ENCODE measurements around the gene NR1H2.
A peak's percentile ranks its signal among the peaks of the same experiment; 100 is the strongest.
"Not testable (repeated sequence)": the region's sequence is repeated elsewhere in the genome, so short reads cannot be mapped to it uniquely, and the experiment has no call there.

Gene NR1H2

DNA sequence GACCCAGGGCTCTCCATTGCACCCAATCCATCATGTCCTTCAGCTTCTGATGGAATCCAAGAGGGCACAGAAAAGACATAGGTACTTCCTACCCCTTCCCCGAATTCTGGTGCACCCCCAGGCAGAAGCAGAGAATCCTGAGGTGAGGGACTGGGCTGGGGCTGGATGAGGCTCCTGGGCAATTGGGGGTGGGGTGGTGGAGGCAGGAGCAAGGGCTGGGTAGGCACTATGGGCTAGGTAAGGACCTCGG is 44.3 kb upstream of the NR1H2 start:
- no peaks in the 10 kb centered on the region for H3K4me1 ChIP-seq (ENCODE audit: control insufficient read depth, insufficient read depth, low read length, poor library complexity, severe bottlenecking)
- peak overlapping the region; percentile 96 for H3K27ac ChIP-seq (ENCODE audit: low read depth, low read length, severe bottlenecking)
- H3K36me3 ChIP-seq (ENCODE audit: control insufficient read depth, insufficient read depth, low read length): no peaks in the 10 kb centered on the region
- WGBS, 2 experiments (ENCODE audit: insufficient coverage in 2 of 2): no CpG with 5 or more reads among the region's 2 CpGs
- peak overlapping the region; percentile 47 for H3K4me3 ChIP-seq (ENCODE audit: extremely low read depth, insufficient read depth, low read length, poor library complexity, severe bottlenecking)
- H3K9me3 ChIP-seq (ENCODE audit: control insufficient read depth, low read length): peaks cover 12% of the 10 kb centered on the region

DNA sequence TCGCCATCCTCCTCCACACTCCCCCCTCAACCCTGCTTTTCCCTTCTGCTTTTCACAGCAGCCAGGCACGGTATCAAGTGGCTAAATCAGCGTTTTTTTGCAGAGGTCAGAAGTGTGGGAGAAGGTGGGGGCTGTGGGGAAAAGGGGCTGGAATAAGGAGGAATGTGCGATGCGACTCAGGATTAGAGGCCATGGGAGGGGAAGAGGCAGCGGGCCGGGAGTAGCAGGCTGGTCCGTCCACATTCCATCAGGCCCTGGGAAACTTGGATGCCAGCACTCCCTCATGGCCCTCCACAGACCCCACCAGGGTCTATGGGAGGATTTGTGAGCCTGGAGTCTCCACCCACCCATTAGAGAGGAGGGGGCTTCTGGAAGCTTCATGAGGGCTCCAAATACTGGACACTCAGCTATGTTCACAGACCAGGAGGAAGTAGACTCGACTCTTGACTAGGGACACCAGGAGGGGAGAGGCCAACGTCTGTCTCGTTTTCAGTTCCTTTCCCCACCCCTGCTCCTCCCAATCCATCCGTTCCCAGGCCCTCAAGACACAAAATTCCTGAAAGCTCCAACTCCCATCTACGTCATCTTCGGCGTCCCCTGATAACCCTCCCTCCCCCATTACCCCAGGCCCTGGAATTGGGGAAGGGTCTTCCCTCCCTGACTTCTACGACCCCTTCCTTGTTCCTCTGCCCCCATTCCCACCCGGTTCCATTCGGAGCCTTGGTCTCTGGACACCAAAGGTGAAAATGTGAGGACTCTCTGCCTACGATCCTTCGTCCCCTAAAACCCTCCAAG is 43.8 kb upstream of the NR1H2 start:
- Histone ChIP-seq H3K4me1 (ENCODE audit: control insufficient read depth, insufficient read depth, low read length, poor library complexity, severe bottlenecking) (no peaks in the 10 kb centered on the region), H3K4me3 (ENCODE audit: extremely low read depth, insufficient read depth, low read length, poor library complexity, severe bottlenecking) (peak overlapping the region; percentile 47), H3K36me3 (ENCODE audit: control insufficient read depth, insufficient read depth, low read length) (no peaks in the 10 kb centered on the region), H3K27ac (ENCODE audit: low read depth, low read length, severe bottlenecking) (peak overlapping the region; percentile 96), H3K9me3 (ENCODE audit: control insufficient read depth, low read length) (peaks cover 12% of the 10 kb centered on the region)
- WGBS, 2 experiments (ENCODE audit: insufficient coverage in 2 of 2): 33 to 41% methylated on average over 10 to 14 of the region's 20 CpGs

DNA sequence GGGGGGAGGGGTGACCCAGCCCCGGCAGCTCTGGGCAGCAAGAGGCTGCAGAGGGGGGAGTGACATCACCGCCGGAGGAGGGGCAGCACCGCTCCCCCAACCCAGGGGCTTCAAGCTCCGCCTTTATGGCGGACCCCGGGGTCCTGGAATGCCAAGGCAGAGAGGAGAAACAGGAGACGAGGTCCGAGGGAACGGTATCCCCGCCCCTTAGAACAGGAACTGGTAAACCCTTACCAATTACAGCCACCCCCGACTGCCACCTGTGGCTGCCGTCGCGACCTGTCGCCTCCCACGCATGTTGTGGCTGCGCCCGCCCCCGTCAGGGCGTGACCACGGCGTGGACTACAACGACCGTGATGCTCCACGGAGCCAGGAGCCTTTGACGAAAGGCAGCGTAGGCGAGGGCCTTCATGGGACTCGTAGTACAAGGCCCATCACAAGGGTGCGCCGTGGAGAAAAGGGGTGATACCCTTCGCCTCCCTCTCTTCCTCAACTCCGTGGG is 43.0 kb upstream of the NR1H2 start:
- Histone ChIP-seq H3K27ac (ENCODE audit: low read depth, low read length, severe bottlenecking) (peak overlapping the region; percentile 96), H3K4me3 (ENCODE audit: extremely low read depth, insufficient read depth, low read length, poor library complexity, severe bottlenecking) (peak overlapping the region; percentile 47), H3K36me3 (ENCODE audit: control insufficient read depth, insufficient read depth, low read length) (no peaks in the 10 kb centered on the region), H3K4me1 (ENCODE audit: control insufficient read depth, insufficient read depth, low read length, poor library complexity, severe bottlenecking) (no peaks in the 10 kb centered on the region), H3K9me3 (ENCODE audit: control insufficient read depth, low read length) (peaks cover 12% of the 10 kb centered on the region)
- 20 to 32% methylated on average over 24 to 28 of the region's 34 CpGs for WGBS, 2 experiments (ENCODE audit: insufficient coverage in 2 of 2)

DNA sequence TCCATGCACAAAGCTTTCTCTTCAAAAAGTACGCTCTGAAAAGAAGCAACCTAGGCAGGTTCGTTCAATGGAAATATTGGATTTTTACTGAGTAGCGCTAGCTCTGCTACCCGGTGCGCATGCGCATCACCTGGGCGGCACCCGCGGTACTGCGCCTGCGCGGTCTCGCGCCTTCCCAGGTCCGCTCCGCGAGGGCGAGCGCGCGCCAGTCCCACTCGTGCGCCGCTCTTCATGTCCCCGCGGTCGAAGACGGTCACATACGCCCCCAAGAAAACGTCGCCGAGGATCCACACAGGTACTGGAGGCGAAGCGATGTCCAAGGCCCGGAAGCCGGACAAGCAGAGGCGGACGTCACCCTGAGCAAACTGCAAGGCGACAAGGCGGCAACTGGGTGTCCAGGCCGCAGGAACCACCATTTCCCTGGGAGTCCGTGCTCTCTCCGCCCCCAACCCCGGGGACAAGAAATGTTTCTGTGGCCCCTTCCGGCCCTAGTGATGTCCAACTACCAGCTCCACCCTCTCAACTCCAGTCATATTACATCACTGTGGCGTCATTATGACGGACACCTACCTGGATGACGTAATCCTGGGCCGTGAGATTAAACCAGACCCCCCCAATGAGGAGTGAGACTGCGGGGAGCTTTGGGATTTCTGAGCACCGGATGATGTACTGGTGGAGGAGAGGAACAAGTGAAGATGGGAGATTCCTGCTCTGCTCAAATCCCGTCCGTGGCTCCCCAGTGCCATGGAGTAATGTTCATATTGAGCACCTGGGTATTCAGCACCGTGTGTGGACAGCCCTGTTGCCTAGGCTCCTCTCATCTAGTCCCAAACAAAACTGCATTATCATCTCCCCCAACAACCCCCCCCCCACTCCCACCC is 42.3 kb upstream of the NR1H2 start:
- WGBS, 2 experiments (ENCODE audit: insufficient coverage in 2 of 2): 33 to 45% methylated on average over 37 to 51 of the region's 54 CpGs

DNA sequence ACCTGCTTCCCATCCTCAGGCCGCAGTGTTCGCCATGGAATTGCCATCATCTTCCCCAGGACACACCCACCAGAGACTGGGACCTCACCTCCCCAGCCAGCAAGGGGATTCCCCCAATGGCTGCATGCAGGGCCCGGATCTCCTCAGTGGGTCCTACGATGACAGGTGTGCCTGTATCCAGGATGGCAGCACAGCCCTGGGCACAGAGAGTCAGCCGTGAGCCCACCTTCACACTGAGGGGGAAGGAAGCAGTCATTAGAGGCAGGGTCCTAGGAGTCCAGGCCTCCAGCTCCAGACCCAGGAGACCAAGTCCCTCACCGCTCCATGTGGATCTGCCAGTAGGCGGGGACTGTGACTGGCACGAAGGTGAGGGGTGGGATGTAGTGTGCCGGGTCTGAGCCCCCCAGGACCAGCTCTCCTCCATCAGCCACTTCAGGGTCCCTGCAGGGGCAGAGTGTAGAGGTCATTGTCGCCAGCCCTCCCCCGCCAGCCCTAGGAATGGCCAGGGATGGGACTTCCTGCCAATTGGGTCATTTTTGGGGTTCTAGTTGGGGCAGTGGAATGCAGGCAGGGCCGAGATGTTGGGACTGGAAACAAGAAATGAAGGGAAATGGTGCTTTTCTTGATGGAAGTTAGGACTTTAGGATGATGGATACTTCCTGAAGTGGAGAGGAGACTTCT is 41.4 kb upstream of the NR1H2 start:
- Histone ChIP-seq H3K4me1 (ENCODE audit: control insufficient read depth, insufficient read depth, low read length, poor library complexity, severe bottlenecking) (no peaks in the 10 kb centered on the region), H3K9me3 (ENCODE audit: control insufficient read depth, low read length) (peaks cover 9% of the 10 kb centered on the region), H3K4me3 (ENCODE audit: extremely low read depth, insufficient read depth, low read length, poor library complexity, severe bottlenecking) (no peak overlapping the region), H3K36me3 (ENCODE audit: control insufficient read depth, insufficient read depth, low read length) (no peaks in the 10 kb centered on the region), H3K27ac (ENCODE audit: low read depth, low read length, severe bottlenecking) (no peak overlapping the region)
- WGBS, 2 experiments (ENCODE audit: insufficient coverage in 2 of 2): 87 to 88% methylated on average over 6 to 8 of the region's 12 CpGs

More for the DNA sequence above, 42.3 kb upstream of the NR1H2 start:
- no peaks in the 10 kb centered on the region for H3K36me3 ChIP-seq (ENCODE audit: control insufficient read depth, insufficient read depth, low read length)
- no peaks in the 10 kb centered on the region for H3K4me1 ChIP-seq (ENCODE audit: control insufficient read depth, insufficient read depth, low read length, poor library complexity, severe bottlenecking)
- H3K4me3 ChIP-seq (ENCODE audit: extremely low read depth, insufficient read depth, low read length, poor library complexity, severe bottlenecking): peak overlapping the region; percentile 47
- H3K9me3 ChIP-seq (ENCODE audit: control insufficient read depth, low read length): peaks cover 12% of the 10 kb centered on the region
- H3K27ac ChIP-seq (ENCODE audit: low read depth, low read length, severe bottlenecking): peak overlapping the region; percentile 96

DNA sequence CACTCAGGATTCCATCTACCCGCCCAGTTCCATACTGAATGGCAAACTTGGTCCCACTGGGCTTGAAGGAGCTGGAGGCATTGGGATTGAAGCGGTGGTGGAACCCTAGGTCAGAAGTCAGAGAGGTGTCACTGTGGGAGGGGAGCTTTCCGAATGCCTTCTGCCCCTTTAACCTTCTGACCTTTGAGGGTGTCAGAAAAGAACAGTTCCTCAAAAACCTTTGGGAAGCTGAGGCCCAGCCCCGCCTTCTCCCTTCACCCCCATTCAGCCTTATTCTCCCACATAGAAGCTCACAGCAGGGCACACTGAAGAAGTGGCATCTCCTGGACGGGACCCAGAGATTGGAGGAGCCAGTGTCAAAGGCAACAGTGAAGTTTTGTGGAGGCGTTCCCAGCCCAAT is 39.2 kb upstream of the NR1H2 start:
- not testable (repeated sequence) for H3K9me3 ChIP-seq (ENCODE audit: control insufficient read depth, low read length); H3K36me3 ChIP-seq (ENCODE audit: control insufficient read depth, insufficient read depth, low read length); H3K4me1 ChIP-seq (ENCODE audit: control insufficient read depth, insufficient read depth, low read length, poor library complexity, severe bottlenecking); H3K27ac ChIP-seq (ENCODE audit: low read depth, low read length, severe bottlenecking); H3K4me3 ChIP-seq (ENCODE audit: extremely low read depth, insufficient read depth, low read length, poor library complexity, severe bottlenecking)
- WGBS, 2 experiments (ENCODE audit: insufficient coverage in 2 of 2): 82 to 90% methylated on average over 3 of the region's 6 CpGs

DNA sequence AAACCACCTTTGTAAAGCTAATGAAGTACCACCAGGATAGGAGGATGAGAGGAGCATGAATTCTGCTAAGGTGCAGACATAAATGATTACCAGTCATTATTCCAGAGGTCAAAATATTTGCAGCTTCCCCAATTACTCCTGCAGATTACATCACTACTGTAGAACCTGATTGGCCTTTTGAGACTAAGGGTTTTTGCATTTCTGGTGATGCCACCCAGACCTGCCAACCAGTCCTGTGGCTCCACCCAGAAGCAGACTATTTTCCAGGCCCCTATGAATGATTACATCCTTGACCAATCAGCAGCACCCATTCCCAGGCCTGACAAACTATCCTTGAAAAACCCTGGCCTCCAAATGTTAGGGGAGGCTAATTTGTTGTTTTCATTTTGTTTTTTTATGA is 35.9 kb upstream of the NR1H2 start:
- Histone ChIP-seq H3K9me3 (ENCODE audit: control insufficient read depth, low read length) (peaks cover 1% of the 10 kb centered on the region), H3K36me3 (ENCODE audit: control insufficient read depth, insufficient read depth, low read length) (no peaks in the 10 kb centered on the region), H3K27ac (ENCODE audit: low read depth, low read length, severe bottlenecking) (no peak overlapping the region), H3K4me3 (ENCODE audit: extremely low read depth, insufficient read depth, low read length, poor library complexity, severe bottlenecking) (no peak overlapping the region), H3K4me1 (ENCODE audit: control insufficient read depth, insufficient read depth, low read length, poor library complexity, severe bottlenecking) (no peaks in the 10 kb centered on the region)

DNA sequence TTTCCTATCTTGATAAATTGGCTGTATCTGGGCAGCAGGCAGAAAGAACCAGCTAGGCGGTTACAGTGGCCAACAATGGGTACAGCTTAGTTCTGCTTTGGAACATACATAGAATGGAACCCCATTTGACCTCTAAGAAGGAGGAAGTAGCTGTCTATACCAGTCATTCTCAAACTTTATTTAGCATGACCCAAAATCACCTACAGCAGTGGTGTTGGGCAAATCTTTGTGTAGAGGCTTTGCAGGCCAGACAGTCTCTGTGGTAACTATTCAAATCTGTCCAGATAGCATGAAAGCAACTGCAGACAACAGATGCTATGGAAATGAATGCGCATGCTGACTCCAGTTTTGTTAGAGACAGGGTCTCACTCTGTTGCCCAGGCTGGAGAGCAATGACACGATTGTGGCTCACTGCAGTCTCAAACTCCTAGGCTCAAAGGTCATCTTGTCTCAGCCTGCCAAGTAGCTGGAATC is 35.1 kb upstream of the NR1H2 start:
- H3K4me1 ChIP-seq (ENCODE audit: control insufficient read depth, insufficient read depth, low read length, poor library complexity, severe bottlenecking): no peaks in the 10 kb centered on the region

DNA sequence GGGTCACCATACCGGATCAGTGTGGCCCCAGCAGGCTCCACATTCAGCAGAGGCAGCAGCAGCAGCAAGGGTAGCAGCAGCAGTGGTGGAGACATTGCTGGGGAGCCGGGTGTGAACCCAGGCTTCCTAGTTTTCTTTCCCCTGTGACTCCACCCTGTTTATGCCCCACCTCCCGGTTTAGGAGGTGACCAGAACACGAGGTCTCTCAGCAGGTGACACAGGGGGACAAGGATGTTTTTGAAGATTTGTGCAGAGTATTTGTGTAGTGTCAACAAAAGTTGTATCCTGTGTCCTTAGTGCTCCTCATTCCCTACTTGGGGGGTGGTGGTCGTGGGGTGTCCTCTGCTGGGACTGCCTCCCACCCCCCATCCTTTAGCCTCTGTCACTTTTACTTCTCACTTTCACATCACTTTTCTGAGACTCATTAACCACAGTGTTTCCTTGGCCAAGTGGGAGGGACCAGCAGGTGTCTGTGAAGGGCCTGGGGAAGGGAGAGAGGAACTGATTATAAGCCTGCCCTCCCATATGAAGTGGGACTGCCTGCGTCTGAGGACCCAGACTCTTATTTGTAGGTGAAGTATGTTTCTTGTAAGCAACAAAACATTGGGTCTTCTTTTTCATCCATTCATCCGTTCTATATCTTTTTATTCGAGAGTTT is 31.5 kb upstream of the NR1H2 start:
- H3K27ac ChIP-seq (ENCODE audit: low read depth, low read length, severe bottlenecking): no peak overlapping the region
- no peak overlapping the region for H3K4me3 ChIP-seq (ENCODE audit: extremely low read depth, insufficient read depth, low read length, poor library complexity, severe bottlenecking)
- WGBS, 2 experiments (ENCODE audit: insufficient coverage in 2 of 2): 44 to 78% methylated on average over 1 to 2 of the region's 8 CpGs
- no peaks in the 10 kb centered on the region for H3K36me3 ChIP-seq (ENCODE audit: control insufficient read depth, insufficient read depth, low read length)
- H3K9me3 ChIP-seq (ENCODE audit: control insufficient read depth, low read length): no peaks in the 10 kb centered on the region
- no peaks in the 10 kb centered on the region for H3K4me1 ChIP-seq (ENCODE audit: control insufficient read depth, insufficient read depth, low read length, poor library complexity, severe bottlenecking)

More for the DNA sequence above, 35.1 kb upstream of the NR1H2 start:
- Histone ChIP-seq H3K27ac (ENCODE audit: low read depth, low read length, severe bottlenecking) (no peak overlapping the region), H3K4me3 (ENCODE audit: extremely low read depth, insufficient read depth, low read length, poor library complexity, severe bottlenecking) (no peak overlapping the region), H3K9me3 (ENCODE audit: control insufficient read depth, low read length) (no peaks in the 10 kb centered on the region), H3K36me3 (ENCODE audit: control insufficient read depth, insufficient read depth, low read length) (no peaks in the 10 kb centered on the region)
- 93% methylated on average over 3 of the region's 3 CpGs for WGBS, 2 experiments (ENCODE audit: insufficient coverage in 2 of 2)

DNA sequence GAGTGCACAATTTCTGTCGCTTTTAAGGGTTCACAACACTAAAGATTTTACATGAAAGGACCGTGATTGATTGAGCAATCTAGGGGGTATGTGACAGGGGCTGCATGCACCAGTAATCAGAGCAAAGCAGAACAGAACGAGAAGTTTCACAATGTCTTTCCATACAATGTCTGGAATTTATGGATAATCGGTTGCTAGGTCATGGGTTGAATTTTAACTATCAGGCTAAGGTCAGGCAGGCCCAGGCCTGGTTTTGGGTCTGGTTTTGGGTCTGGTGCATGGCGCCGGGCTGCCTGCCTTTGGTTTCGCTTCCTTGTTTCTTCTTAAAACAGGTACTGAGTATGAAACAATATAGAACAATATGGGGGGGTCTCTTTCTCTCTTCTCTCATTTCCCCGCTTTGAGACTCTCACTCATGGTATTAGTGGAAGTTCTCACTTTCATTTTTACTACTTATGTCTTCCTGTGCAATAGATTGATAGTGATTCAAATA is 29.1 kb upstream of the NR1H2 start:
- not testable (repeated sequence) for H3K9me3 ChIP-seq (ENCODE audit: control insufficient read depth, low read length); H3K4me1 ChIP-seq (ENCODE audit: control insufficient read depth, insufficient read depth, low read length, poor library complexity, severe bottlenecking); H3K36me3 ChIP-seq (ENCODE audit: control insufficient read depth, insufficient read depth, low read length); H3K4me3 ChIP-seq (ENCODE audit: extremely low read depth, insufficient read depth, low read length, poor library complexity, severe bottlenecking); H3K27ac ChIP-seq (ENCODE audit: low read depth, low read length, severe bottlenecking)
- WGBS, 2 experiments (ENCODE audit: insufficient coverage in 2 of 2): 67 to 87% methylated on average over 4 of the region's 8 CpGs
